Neural cell (in vitro differentiated cells): ENCODE measurements around the gene ANO9.

ENCODE experiments used
- EP300 ChIP-seq: fragments of 450-650 bp; conservative IDR thresholded peaks from 2 replicates; pipeline ENCODE4 v1.6.1; 2014; ENCODE audit warnings: antibody characterized with exemption, mild to moderate bottlenecking, moderate library complexity; ENCODE audit not compliant: poor library complexity, severe bottlenecking
- EZH2 ChIP-seq: fragments of 200-600, 300-800 bp; shearing (Covaris generic), sonication (generic); IDR thresholded peaks from 2 replicates; pipeline ENCODE4 v1.6.1; 2014; ENCODE audit warnings: antibody characterized with exemption, low read length, borderline replicate concordance, mild to moderate bottlenecking; ENCODE audit not compliant: insufficient read depth, poor library complexity, severe bottlenecking
- MXI1 ChIP-seq: fragments of 450-650 bp; conservative IDR thresholded peaks from 2 replicates; pipeline ENCODE4 v1.6.1; 2014; ENCODE audit warnings: antibody characterized with exemption, mild to moderate bottlenecking; ENCODE audit not compliant: poor library complexity, severe bottlenecking
- POLR2AphosphoS5 ChIP-seq: IDR thresholded peaks from 2 replicates; pipeline ENCODE4 v1.6.1; 2012
- RAD21 ChIP-seq: fragments of 450-650 bp; conservative IDR thresholded peaks from 2 replicates; pipeline ENCODE4 v1.6.1; 2014; ENCODE audit warnings: antibody characterized with exemption, mild to moderate bottlenecking, moderate library complexity
- SMC3 ChIP-seq: fragments of 450-650 bp; conservative IDR thresholded peaks from 2 replicates; pipeline ENCODE4 v1.6.1; 2014; ENCODE audit warnings: antibody characterized with exemption, mild to moderate bottlenecking, moderate library complexity; ENCODE audit not compliant: poor library complexity
- TF ChIP-seq, protein P1 (sequence below): fragments of 450-650 bp; IDR thresholded peaks from 2 replicates; pipeline ENCODE4 v1.5.1; 2014; ENCODE audit warnings: antibody characterized with exemption, mild to moderate bottlenecking, moderate library complexity; ENCODE audit not compliant: poor library complexity, severe bottlenecking
- TF ChIP-seq, protein P2 (sequence below): IDR thresholded peaks from 2 replicates; pipeline ENCODE4 v1.6.1; 2012; ENCODE audit warnings: borderline replicate concordance

DNA sequence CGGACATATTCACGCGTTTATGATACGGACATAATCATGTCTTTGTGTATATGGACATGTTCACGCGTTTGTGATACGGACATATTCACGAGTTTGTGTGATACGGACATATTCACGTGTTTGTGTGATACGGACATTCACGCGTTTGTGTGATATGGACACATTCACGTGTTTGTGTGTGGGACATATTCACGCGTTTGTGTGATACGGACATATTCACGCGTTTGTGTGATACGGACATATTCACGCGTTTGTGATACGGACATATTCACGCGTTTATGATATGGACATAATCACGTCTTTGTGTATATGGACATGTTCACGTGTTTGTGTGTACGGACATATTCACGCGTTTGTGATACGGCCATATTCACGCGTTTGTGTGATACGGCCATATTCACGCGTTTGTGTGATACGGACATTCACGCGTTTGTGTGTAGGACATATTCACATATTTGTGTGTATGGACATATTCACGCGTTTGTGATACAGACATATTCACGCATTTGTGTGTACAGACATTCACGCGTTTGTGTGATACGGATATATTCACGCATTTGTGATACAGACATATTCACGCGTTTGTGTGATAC is 33.2 kb upstream of the ANO9 start:
- TF ChIP-seq, protein P1, sequence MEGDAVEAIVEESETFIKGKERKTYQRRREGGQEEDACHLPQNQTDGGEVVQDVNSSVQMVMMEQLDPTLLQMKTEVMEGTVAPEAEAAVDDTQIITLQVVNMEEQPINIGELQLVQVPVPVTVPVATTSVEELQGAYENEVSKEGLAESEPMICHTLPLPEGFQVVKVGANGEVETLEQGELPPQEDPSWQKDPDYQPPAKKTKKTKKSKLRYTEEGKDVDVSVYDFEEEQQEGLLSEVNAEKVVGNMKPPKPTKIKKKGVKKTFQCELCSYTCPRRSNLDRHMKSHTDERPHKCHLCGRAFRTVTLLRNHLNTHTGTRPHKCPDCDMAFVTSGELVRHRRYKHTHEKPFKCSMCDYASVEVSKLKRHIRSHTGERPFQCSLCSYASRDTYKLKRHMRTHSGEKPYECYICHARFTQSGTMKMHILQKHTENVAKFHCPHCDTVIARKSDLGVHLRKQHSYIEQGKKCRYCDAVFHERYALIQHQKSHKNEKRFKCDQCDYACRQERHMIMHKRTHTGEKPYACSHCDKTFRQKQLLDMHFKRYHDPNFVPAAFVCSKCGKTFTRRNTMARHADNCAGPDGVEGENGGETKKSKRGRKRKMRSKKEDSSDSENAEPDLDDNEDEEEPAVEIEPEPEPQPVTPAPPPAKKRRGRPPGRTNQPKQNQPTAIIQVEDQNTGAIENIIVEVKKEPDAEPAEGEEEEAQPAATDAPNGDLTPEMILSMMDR: no peak
- TF ChIP-seq, protein P2, sequence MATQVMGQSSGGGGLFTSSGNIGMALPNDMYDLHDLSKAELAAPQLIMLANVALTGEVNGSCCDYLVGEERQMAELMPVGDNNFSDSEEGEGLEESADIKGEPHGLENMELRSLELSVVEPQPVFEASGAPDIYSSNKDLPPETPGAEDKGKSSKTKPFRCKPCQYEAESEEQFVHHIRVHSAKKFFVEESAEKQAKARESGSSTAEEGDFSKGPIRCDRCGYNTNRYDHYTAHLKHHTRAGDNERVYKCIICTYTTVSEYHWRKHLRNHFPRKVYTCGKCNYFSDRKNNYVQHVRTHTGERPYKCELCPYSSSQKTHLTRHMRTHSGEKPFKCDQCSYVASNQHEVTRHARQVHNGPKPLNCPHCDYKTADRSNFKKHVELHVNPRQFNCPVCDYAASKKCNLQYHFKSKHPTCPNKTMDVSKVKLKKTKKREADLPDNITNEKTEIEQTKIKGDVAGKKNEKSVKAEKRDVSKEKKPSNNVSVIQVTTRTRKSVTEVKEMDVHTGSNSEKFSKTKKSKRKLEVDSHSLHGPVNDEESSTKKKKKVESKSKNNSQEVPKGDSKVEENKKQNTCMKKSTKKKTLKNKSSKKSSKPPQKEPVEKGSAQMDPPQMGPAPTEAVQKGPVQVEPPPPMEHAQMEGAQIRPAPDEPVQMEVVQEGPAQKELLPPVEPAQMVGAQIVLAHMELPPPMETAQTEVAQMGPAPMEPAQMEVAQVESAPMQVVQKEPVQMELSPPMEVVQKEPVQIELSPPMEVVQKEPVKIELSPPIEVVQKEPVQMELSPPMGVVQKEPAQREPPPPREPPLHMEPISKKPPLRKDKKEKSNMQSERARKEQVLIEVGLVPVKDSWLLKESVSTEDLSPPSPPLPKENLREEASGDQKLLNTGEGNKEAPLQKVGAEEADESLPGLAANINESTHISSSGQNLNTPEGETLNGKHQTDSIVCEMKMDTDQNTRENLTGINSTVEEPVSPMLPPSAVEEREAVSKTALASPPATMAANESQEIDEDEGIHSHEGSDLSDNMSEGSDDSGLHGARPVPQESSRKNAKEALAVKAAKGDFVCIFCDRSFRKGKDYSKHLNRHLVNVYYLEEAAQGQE: no peak
- no peak for TF ChIP-seq POLR2AphosphoS5
- no peak for TF ChIP-seq EZH2
- no peak for TF ChIP-seq EP300
- no peak for TF ChIP-seq RAD21
- TF ChIP-seq SMC3: no peak
- TF ChIP-seq MXI1: no peak
